HG03460 (cell line): Measurements from ENCODE around the gene HOXA7.

Source experiments
- ATAC-seq: cut with Tn5 transposase; IDR thresholded peaks from one replicate; pipeline ENCODE4 v1.9.1; 2021; ENCODE audit not compliant: unreplicated experiment

HOXA7 gene

GRCh38 chr7:27193335-27194001, 37.0 kb upstream of the HOXA7 start:
- no peak for ATAC-seq

GRCh38 chr7:27192546-27193334, 36.3 kb upstream of the HOXA7 start:
- ATAC-seq: no peak

GRCh38 chr7:27191833-27192545, 35.5 kb upstream of the HOXA7 start:
- ATAC-seq: no peak

DNA sequence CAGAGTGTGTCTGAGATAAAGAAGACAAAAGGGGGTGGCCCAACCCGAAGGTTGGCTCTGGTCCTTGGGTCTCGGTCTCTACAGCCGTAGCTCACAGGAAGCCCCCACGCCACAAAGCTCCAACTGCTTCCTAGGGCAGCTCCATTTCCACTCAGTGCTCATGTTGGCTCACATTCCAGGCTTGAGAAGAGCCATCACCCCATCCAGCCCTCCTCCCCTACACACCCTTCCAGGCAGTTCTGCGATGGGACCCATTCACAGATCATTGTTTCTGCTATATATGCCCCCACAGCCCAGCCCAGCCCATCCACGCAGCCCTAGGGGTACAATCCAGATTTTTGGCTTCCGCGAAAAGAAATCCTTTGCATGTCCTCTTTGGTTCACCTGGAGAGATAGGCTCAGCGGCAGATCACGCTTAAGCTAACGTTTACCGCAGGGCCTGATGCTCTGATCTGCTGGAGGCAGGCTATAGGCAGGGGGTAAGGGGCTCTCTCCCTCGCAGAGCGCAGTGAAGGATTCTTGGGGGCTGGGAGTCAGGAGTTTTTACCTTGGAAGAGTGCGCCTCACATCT, 34.8 kb upstream of the HOXA7 start:
- ATAC-seq: no peak

GRCh38 chr7:27189997-27190748, 33.7 kb upstream of the HOXA7 start:
- no peak for ATAC-seq

- no peak for ATAC-seq
These were observed 33.0 kb upstream of the HOXA7 start for GRCh38 chr7:27189295-27189996.

DNA sequence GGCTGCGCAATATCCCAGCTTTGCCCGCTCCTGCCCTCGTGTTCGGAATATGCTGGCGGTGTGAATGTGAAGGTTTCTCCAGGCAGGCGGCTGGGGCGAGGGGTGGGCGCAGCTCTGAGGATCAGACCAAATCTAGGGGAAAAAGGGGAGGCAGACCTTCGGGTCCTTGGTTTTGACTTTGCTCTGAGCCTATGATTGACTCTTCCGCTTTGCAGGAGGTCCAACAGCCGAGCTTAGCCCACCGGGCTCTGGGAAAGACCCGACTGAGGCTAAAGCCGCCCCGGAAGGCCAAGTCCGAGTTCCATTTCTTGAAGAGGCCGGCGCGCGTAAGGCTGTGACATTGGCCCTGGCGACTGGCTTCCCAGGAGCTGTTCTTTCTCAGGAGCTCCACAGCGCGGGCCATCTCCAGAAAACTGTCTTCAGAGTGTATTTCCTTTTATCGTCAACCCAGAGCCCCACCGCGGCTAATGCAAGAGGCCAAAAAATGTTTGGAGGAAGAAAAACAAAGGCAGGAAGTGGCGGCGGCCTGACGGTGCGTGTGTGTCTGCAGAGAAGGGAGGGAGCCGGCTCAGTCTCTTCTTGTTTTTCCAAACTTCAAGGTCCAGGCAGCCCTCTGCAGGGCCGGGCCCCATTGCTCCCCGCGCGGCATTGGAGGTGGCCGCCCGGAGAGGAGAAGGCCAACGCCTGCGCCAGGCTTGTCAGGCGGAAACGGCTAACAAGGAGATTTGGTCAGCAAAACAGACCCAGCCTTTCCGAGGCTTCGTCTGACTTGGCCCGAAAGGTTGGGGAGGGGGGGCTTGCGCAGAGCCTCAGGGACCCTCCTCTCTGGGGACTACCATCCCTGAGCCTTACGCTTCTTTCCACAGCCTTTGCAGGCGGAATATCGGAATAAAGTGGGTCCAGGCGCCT, 32.2 kb upstream of the HOXA7 start:
- no peak for ATAC-seq

GRCh38 chr7:27187475-27188385, 31.3 kb upstream of the HOXA7 start:
- ATAC-seq: no peak

- ATAC-seq: no peak
These were observed 30.4 kb upstream of the HOXA7 start for GRCh38 chr7:27186668-27187474.

- no peak for ATAC-seq
These were observed 29.6 kb upstream of the HOXA7 start for GRCh38 chr7:27185854-27186667.

- no peak for ATAC-seq
These were observed 28.8 kb upstream of the HOXA7 start, which contains the start of gene HOXA11 for GRCh38 chr7:27185013-27185853. HOXA11 (minus strand) TSS chr7:27185232; CDS start chr7:27185144, 88 bp downstream.

GRCh38 chr7:27184337-27185012, 28.0 kb upstream of the HOXA7 start:
- no peak for ATAC-seq

GRCh38 chr7:27183682-27184336, 27.3 kb upstream of the HOXA7 start:
- no peak for ATAC-seq
